Measurements from ENCODE around the gene HNRNPF. TPM values are rescaled to one million over a fixed set of nuclear protein-coding genes. Genes with fewer than 3 reads are reported as not detected.
"Not testable (repeated sequence)": the region's sequence is repeated elsewhere in the genome, so short reads cannot be mapped to it uniquely, and the experiment has no call there.

Gene HNRNPF
- total RNA-seq, 2 experiments from 2014 or later, result 379 to 383 TPM

DNA sequence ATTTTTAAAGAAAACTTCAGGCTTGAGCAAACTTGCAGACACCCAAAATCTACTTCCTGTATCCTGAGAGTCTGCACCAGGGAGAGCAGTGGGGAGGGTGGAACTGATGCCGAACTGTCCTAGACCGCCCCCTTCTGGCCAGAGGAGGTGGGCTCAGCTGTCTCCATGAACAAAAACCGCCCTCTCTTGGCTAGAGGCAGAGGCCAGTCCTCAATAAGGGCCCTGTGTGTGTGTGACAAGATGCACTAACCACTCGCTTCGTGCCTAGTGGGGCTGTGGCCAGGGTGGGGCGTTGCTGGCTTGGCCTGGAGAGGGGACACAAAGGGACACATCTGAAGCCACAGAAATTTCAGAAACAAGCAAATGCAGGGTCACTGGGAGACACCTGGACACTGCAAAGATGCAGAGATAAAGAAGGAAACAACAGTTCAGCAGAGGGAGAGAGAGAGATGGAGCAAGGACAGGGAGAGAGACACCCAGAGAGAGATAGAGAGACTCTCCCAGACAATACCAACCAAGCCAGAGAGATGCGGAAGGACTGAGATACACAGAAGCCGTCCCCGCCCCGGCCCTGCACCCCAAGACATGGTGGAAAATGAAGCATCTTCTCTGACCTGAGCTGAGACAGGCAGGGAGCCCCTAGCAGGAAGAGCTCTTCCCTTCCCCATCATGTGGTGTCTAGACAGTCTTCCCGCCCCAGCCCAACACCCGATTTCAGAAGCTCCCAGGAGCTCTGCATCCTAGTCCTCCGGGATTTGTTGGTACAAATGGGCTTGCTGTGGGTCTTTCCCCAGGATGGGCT is 60.3 kb downstream of the HNRNPF start:
- Mint-ChIP-seq H3K36me3 (ENCODE audit: low read depth) (no peaks in the 10 kb centered on the region), H3K27ac (no peak overlapping the region)

GRCh38 chr10:43347997-43348396 is 61.0 kb downstream of the HNRNPF start:
- no peak overlapping the region for H3K27ac Mint-ChIP-seq
- CTCF ChIA-PET, result interaction anchor here (0.6 to 4.5 kb wide), 11 partner anchors 12 to 146 kb away, joined by 3 to 80 read pairs (median 5); no protein-coding TSS in a partner anchor

More for the DNA sequence above, 60.3 kb downstream of the HNRNPF start:
- CTCF ChIA-PET, result interaction anchor here (0.7 to 4.5 kb wide), 15 partner anchors 13 to 147 kb away, joined by 3 to 80 read pairs (median 4); no protein-coding TSS in a partner anchor
- intact Hi-C loops (cut with micrococcal nuclease), result loop anchor here (1.0 kb wide), 4 partner anchors 55 to 143 kb away; no protein-coding TSS in a partner anchor
- Mint-ChIP-seq H3K9me3 (no peaks in the 10 kb centered on the region), H3K27me3 (ENCODE audit: low read depth) (peaks cover 19% of the 10 kb centered on the region), H3K4me1 (ENCODE audit: low read depth) (peaks cover 16% of the 10 kb centered on the region), H3K4me3 (no peak overlapping the region)
- peak; percentile 93 for DNase-seq

GRCh38 chr10:43344051-43344450 is 64.9 kb downstream of the HNRNPF start:
- H3K36me3 Mint-ChIP-seq (ENCODE audit: low read depth), result no peaks in the 10 kb centered on the region
- H3K9me3 Mint-ChIP-seq, result no peaks in the 10 kb centered on the region
- no peak overlapping the region for H3K4me3 Mint-ChIP-seq
- CTCF ChIA-PET, result interaction anchor here (1.0 kb wide), 1 partner anchor 51 kb away, joined by 3 read pairs; no protein-coding TSS in a partner anchor
- no peak for DNase-seq
- no peak overlapping the region for H3K27ac Mint-ChIP-seq
- intact Hi-C loops (cut with micrococcal nuclease), result no loop called here
- peaks cover 6% of the 10 kb centered on the region for H3K27me3 Mint-ChIP-seq (ENCODE audit: low read depth)
- H3K4me1 Mint-ChIP-seq (ENCODE audit: low read depth), result peaks cover 10% of the 10 kb centered on the region

More at GRCh38 chr10:43347997-43348396, 61.0 kb downstream of the HNRNPF start:
- intact Hi-C loops (cut with micrococcal nuclease), result loop anchor here (1.0 kb wide), 4 partner anchors 55 to 143 kb away; no protein-coding TSS in a partner anchor
- Mint-ChIP-seq H3K36me3 (ENCODE audit: low read depth) (no peaks in the 10 kb centered on the region), H3K4me1 (ENCODE audit: low read depth) (peaks cover 16% of the 10 kb centered on the region), H3K27me3 (ENCODE audit: low read depth) (peaks cover 19% of the 10 kb centered on the region), H3K9me3 (no peaks in the 10 kb centered on the region), H3K4me3 (no peak overlapping the region)
- no peak for DNase-seq

DNA sequence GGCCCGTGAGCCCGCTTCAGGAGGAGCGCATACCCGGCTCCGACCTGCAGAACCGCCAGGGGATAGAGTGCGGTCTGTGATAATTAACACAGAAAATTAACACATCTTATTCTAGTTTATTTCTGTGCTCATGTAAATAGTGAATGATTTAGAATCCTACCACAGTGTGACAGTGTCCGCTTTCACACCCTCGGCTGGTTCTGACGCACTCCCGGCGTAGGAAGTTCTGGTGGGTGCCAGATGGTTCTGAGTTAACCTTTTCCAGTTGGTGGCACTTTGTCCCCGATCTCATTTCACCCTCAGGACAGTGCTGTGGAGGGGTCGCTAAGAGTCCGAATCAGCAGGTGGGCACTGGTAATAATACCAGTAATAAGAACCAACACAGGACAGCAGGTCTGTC is 65.9 kb downstream of the HNRNPF start:
- peaks cover under 1% of the 10 kb centered on the region for H3K27me3 Mint-ChIP-seq (ENCODE audit: low read depth)
- no peaks in the 10 kb centered on the region for H3K9me3 Mint-ChIP-seq
- DNase-seq, result no peak
- H3K4me3 Mint-ChIP-seq, result no peak overlapping the region
- CTCF ChIA-PET, result interaction anchor here (0.7 kb wide), 1 partner anchor 276 kb away, joined by 3 read pairs; no protein-coding TSS in a partner anchor
- H3K4me1 Mint-ChIP-seq (ENCODE audit: low read depth), result peaks cover 2% of the 10 kb centered on the region
- intact Hi-C loops (cut with micrococcal nuclease), result no loop called here
- no peak overlapping the region for H3K27ac Mint-ChIP-seq
- H3K36me3 Mint-ChIP-seq (ENCODE audit: low read depth), result no peaks in the 10 kb centered on the region

DNA sequence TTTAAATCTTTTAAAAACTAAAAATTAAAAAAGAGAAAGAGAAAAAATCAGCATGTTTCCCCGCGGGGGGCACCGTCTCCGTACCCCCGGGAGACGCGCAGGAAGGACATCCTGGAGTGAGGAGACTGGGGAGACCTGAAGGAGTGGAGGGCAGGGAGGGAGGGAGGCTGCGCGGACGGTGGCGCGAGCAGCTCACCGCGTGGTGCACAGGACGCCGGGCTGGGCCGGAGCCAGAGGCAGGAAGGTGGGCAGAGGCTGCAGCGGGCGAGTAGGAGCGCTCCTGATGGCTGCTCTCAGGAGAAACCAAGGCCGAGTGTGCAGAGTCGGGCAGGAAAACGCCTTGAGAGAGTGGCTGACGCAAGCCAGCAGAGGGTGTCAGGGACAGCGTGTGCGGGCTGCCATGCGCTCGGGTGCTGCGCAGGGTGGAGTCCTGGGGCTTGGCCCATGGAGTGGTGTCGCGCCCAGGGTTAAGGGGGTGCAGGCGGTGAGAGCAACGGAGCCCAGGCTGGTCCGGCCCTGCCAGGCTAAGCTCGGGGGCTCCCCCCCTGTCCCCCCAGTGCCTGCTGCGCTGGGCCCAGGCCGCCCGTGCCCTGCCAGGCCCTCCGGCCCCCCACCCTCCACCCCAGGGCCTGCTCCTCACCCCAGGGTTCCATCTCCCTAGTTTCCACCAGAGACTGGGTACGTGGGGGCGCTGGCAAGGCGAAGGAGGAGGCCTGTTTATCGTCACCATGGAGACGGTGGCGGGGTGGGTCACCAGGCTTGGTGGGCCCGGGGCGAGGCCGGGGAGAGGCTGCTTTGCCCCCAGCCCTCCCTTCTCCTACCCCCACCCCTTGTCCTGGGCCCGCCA is 66.5 kb downstream of the HNRNPF start:
- H3K9me3 Mint-ChIP-seq, result no peaks in the 10 kb centered on the region
- CTCF ChIA-PET, result interaction anchor here (0.7 kb wide), 1 partner anchor 276 kb away, joined by 3 read pairs; no protein-coding TSS in a partner anchor
- no peaks in the 10 kb centered on the region for H3K4me1 Mint-ChIP-seq (ENCODE audit: low read depth)
- H3K27ac Mint-ChIP-seq, result no peak overlapping the region
- intact Hi-C loops (cut with micrococcal nuclease), result no loop called here
- no peaks in the 10 kb centered on the region for H3K36me3 Mint-ChIP-seq (ENCODE audit: low read depth)
- DNase-seq, result no peak
- H3K4me3 Mint-ChIP-seq, result no peak overlapping the region
- peaks cover 2% of the 10 kb centered on the region for H3K27me3 Mint-ChIP-seq (ENCODE audit: low read depth)

DNA sequence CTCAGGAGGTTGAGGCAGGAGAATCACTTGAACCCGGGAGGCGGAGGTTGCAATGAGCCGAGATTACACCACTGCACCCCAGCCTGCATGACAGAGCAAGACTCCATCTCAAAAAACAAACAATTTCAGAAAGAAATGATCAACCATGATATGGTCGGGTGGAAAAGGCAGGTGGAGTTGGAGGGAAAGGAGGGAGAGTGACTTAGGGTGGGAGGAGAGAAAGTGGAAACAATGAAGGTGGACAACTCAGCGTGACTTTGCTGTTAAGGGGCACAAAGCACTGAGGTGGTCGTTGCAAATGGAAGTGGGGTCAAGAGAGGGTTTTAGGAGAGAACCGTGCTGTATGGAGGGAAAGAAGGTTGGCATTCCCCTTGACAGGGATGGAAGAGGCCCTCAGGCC is 67.5 kb downstream of the HNRNPF start:
- peaks cover 2% of the 10 kb centered on the region for H3K27me3 Mint-ChIP-seq (ENCODE audit: low read depth)
- no peak overlapping the region for H3K4me3 Mint-ChIP-seq
- CTCF ChIA-PET, result no interaction called here
- H3K36me3 Mint-ChIP-seq (ENCODE audit: low read depth), result no peaks in the 10 kb centered on the region
- H3K27ac Mint-ChIP-seq, result no peak overlapping the region
- no peaks in the 10 kb centered on the region for H3K4me1 Mint-ChIP-seq (ENCODE audit: low read depth)
- intact Hi-C loops (cut with micrococcal nuclease), result no loop called here
- no peak for DNase-seq
- no peaks in the 10 kb centered on the region for H3K9me3 Mint-ChIP-seq

DNA sequence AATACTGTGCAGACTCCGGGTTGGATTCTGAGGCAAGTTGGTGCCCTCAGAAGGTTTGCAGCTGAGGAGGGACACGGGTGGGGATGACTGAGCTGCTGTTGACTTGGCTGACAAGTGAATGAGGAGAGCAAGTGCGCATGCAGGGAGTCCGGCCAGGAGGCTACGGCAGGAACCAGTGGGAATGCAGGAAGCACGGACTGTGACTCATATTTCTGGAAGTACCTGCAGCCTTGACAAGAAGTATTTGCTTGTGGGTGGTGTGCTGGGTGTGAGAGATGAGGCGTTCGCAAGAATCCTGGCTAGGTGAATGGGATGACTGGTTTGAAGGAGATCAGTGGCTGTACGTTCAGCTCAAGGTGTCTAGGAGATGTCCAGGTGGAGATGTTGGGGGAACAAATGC is 68.4 kb downstream of the HNRNPF start:
- no peaks in the 10 kb centered on the region for H3K36me3 Mint-ChIP-seq (ENCODE audit: low read depth)
- H3K27ac Mint-ChIP-seq, result no peak overlapping the region
- H3K27me3 Mint-ChIP-seq (ENCODE audit: low read depth), result peaks cover 2% of the 10 kb centered on the region
- DNase-seq, result no peak
- intact Hi-C loops (cut with micrococcal nuclease), result no loop called here
- no peak overlapping the region for H3K4me3 Mint-ChIP-seq
- H3K9me3 Mint-ChIP-seq, result no peaks in the 10 kb centered on the region
- no peaks in the 10 kb centered on the region for H3K4me1 Mint-ChIP-seq (ENCODE audit: low read depth)
- CTCF ChIA-PET, result interaction anchor here (1.1 to 1.5 kb wide), 2 partner anchors 15 to 47 kb away, joined by 3 to 6 read pairs; no protein-coding TSS in a partner anchor

DNA sequence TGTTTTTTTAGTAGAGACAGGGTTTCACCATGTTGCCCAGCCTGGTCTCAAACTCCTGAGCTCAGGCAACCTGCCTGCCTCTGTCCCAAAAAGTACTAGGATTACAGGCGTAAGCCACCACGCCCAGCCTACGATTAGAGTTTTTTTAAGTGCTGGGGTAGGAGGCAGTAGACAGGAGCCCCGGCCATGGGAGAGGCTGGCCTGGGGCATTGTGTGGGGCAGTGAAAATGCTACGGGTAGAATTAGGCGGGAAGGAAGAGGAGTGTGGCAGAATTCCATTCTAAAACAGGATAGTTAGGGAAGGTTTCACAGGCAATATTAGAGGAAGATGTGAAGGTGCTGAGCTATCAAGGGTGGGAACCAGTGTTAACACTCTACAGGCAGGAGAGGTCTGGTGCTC is 68.9 kb downstream of the HNRNPF start:
- no peak for DNase-seq
- CTCF ChIA-PET, result interaction anchor here (1.1 to 1.5 kb wide), 2 partner anchors 15 to 47 kb away, joined by 3 to 6 read pairs; no protein-coding TSS in a partner anchor
- H3K4me3 Mint-ChIP-seq, result no peak overlapping the region
- H3K36me3 Mint-ChIP-seq (ENCODE audit: low read depth), result no peaks in the 10 kb centered on the region
- no peaks in the 10 kb centered on the region for H3K4me1 Mint-ChIP-seq (ENCODE audit: low read depth)
- intact Hi-C loops (cut with micrococcal nuclease), result no loop called here
- H3K9me3 Mint-ChIP-seq, result no peaks in the 10 kb centered on the region
- H3K27me3 Mint-ChIP-seq (ENCODE audit: low read depth), result peaks cover 2% of the 10 kb centered on the region
- no peak overlapping the region for H3K27ac Mint-ChIP-seq

- Mint-ChIP-seq H3K27ac (no peak overlapping the region), H3K4me3 (no peak overlapping the region), H3K4me1 (ENCODE audit: low read depth) (no peaks in the 10 kb centered on the region), H3K9me3 (no peaks in the 10 kb centered on the region), H3K36me3 (ENCODE audit: low read depth) (no peaks in the 10 kb centered on the region), H3K27me3 (ENCODE audit: low read depth) (peaks cover 2% of the 10 kb centered on the region)
- intact Hi-C loops (cut with micrococcal nuclease), result no loop called here
- CTCF ChIA-PET, result no interaction called here
- DNase-seq, result no peak
Measured at GRCh38 chr10:43339136-43339535, 69.8 kb downstream of the HNRNPF start.

GRCh38 chr10:43338117-43338516 is 70.9 kb downstream of the HNRNPF start:
- no peak overlapping the region for H3K4me3 Mint-ChIP-seq
- DNase-seq, result no peak
- peaks cover 5% of the 10 kb centered on the region for H3K4me1 Mint-ChIP-seq (ENCODE audit: low read depth)
- H3K27me3 Mint-ChIP-seq (ENCODE audit: low read depth), result peaks cover 2% of the 10 kb centered on the region
- H3K27ac Mint-ChIP-seq, result no peak overlapping the region
- H3K36me3 Mint-ChIP-seq (ENCODE audit: low read depth), result no peaks in the 10 kb centered on the region
- no peaks in the 10 kb centered on the region for H3K9me3 Mint-ChIP-seq
- intact Hi-C loops (cut with micrococcal nuclease), result no loop called here
- CTCF ChIA-PET, result no interaction called here

GRCh38 chr10:43337536-43337935 is 71.5 kb downstream of the HNRNPF start:
- H3K36me3 Mint-ChIP-seq (ENCODE audit: low read depth); CTCF ChIA-PET; H3K27me3 Mint-ChIP-seq (ENCODE audit: low read depth); H3K4me3 Mint-ChIP-seq; intact Hi-C loops (cut with micrococcal nuclease); H3K9me3 Mint-ChIP-seq; H3K27ac Mint-ChIP-seq; DNase-seq: not testable (repeated sequence)
- peaks cover 11% of the 10 kb centered on the region for H3K4me1 Mint-ChIP-seq (ENCODE audit: low read depth)

- intact Hi-C loops (cut with micrococcal nuclease), result no loop called here
- no peaks in the 10 kb centered on the region for H3K36me3 Mint-ChIP-seq (ENCODE audit: low read depth)
- no peak overlapping the region for H3K4me3 Mint-ChIP-seq
- H3K9me3 Mint-ChIP-seq, result no peaks in the 10 kb centered on the region
- CTCF ChIA-PET, result interaction anchor here (0.6 to 1.4 kb wide), 2 partner anchors 45 to 49 kb away, joined by 4 to 6 read pairs; no protein-coding TSS in a partner anchor
- H3K4me1 Mint-ChIP-seq (ENCODE audit: low read depth), result peaks cover 17% of the 10 kb centered on the region
- no peak for DNase-seq
- H3K27ac Mint-ChIP-seq, result no peak overlapping the region
- H3K27me3 Mint-ChIP-seq (ENCODE audit: low read depth), result peaks cover 2% of the 10 kb centered on the region
Measured at GRCh38 chr10:43336641-43337318, 72.2 kb downstream of the HNRNPF start.

Data from activated naive CD4-positive, alpha-beta T cell treated with anti-CD3 and anti-CD28 coated beads for 36 hours (primary cell).